Neuron (in vitro differentiated cells): ENCODE measurements around the gene SH3D21.

Experiments
- H2AFZ ChIP-seq: one replicate; pipeline ENCODE4 v1.6.1; 2013; ENCODE audit warnings: low read depth, mild to moderate bottlenecking, inconsistent platforms, low read length, moderate library complexity
- H3K27me3 ChIP-seq: one replicate; pipeline ENCODE4 v1.6.1; 2013; ENCODE audit warnings: low read length; ENCODE audit not compliant: insufficient read depth
- H3K36me3 ChIP-seq: one replicate; pipeline ENCODE4 v1.6.1; 2013; ENCODE audit warnings: low read length; ENCODE audit not compliant: insufficient read depth
- H3K4me1 ChIP-seq: one replicate; pipeline ENCODE4 v1.6.1; 2013; ENCODE audit warnings: low read length; ENCODE audit not compliant: insufficient read depth
- H3K4me3 ChIP-seq: 2 replicates; pipeline ENCODE4 v1.5.1; 2013; ENCODE audit warnings: mild to moderate bottlenecking, low read length, moderate library complexity
- H3K9me3 ChIP-seq: one replicate; pipeline ENCODE4 v1.6.1; 2013; ENCODE audit warnings: low read length

SH3D21 gene

DNA sequence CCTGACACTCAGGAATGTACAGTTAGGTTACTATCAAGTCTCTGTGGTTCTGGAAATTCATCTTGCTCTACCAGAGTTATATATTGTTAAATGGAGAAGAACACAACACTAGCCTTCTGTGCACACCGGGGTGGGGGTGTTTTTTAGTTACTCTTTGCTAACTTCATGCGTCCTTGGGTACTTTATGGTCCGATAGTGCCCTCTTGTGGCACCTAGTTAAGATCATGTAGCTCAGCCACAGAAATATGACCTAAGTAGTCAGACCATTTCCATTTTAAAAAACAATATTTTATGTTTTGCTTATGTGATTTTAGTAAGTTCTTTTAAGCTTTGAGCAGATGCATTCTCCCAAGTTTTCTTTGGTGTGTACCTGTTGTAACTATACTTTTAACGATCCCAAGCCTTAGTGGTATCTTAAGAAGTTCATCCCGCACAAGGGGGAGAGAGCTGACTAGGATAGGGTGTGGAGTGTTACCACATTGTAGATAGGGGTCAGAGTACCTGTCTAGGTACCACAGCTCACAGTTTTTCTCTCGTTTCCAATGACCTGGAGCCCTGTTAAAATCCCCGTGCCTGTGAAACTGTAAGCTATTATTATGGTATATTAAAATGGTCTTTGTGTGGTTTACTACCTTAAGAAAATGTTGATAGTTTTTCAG, 20.6 kb upstream of the SH3D21 start:
- no peaks in the 10 kb centered on the region for H3K9me3 ChIP-seq
- no peak overlapping the region for H2AFZ ChIP-seq
- H3K4me3 ChIP-seq = no peak overlapping the region
- no peaks in the 10 kb centered on the region for H3K4me1 ChIP-seq
- H3K27me3 ChIP-seq = no peaks in the 10 kb centered on the region
- peaks cover 75% of the 10 kb centered on the region for H3K36me3 ChIP-seq

DNA sequence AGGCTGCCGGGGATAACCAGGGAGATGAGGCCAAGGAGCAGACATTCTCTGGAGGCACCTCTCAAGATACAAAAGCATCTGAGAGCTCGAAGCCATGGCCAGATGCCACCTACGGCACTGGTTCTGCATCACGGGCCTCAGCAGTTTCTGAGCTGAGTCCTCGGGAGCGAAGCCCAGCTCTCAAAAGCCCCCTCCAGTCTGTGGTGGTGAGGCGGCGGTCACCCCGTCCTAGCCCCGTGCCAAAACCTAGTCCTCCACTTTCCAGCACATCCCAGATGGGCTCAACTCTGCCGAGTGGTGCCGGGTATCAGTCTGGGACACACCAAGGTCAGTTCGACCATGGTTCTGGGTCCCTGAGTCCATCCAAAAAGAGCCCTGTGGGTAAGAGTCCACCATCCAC, 19.4 kb upstream of the SH3D21 start:
- H3K27me3 ChIP-seq = no peaks in the 10 kb centered on the region
- no peak overlapping the region for H2AFZ ChIP-seq
- H3K4me1 ChIP-seq = no peaks in the 10 kb centered on the region
- no peaks in the 10 kb centered on the region for H3K9me3 ChIP-seq
- no peak overlapping the region for H3K4me3 ChIP-seq
- peaks cover 86% of the 10 kb centered on the region for H3K36me3 ChIP-seq

DNA sequence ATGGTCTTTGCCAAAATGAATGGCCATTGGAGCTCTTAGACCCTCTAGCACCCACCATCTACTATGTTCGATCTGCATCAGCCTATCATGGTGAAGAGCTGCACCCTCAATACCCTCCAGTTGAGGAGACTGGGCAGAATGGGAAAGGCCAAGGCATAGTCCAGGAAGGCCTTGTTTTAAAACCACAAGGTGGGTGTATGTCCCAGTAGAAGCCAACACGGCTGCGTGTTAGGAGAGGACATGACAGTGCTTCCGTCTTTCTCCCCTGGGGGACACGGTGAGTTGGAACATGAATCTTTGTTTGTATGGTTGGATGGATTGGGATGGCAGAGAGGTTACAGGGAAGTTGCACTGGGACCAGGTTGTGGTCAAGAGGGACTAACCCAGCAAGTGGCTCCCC, 18.6 kb upstream of the SH3D21 start:
- Histone ChIP-seq H3K27me3 (no peaks in the 10 kb centered on the region), H3K36me3 (peaks cover 91% of the 10 kb centered on the region), H3K9me3 (no peaks in the 10 kb centered on the region), H3K4me3 (no peak overlapping the region), H2AFZ (no peak overlapping the region), H3K4me1 (no peaks in the 10 kb centered on the region)

DNA sequence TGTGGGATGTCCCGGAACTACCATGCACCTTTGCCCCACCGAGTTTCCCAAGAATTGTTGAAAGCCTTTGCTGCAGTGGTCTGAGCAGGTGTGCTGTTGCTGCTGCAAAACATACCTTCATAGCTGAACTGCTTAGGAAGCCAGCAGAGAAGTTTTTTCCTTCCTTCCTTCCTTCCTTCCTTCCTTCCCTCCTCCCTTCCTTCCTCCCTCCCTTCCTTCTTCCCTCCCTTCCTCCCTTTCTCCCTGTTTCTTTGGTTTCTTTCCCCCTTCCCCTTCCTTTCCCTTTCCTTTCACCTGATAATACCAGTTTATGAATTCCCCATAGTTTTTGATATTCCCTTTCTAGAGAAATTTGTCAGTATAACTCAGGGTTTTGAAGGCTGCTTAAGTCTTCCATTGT, 10.8 kb upstream of the SH3D21 start:
- Histone ChIP-seq H3K27me3 (no peaks in the 10 kb centered on the region), H3K9me3 (no peaks in the 10 kb centered on the region), H3K4me3 (no peak overlapping the region), H2AFZ (no peak overlapping the region), H3K4me1 (no peaks in the 10 kb centered on the region), H3K36me3 (peaks cover 77% of the 10 kb centered on the region)

DNA sequence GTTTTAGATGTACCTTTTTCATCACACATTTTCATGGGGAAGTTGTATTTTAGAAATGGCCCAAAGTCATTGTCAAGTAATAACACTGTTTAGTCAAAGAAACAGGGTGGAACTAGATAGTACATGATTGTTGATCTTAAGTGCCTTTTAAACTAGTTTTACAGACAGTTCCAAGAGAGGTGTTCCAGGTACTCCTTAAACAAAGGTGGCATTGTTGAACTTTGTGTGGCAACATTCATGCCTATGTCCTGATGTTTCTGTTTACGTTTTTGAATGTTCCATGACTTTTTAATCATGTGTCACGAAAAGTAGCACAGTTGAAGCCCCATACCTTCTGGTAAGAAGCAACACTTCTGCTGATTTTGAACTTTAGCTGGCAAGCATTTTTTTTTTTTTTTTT, 9.1 kb upstream of the SH3D21 start:
- H2AFZ ChIP-seq = no peak overlapping the region
- H3K4me1 ChIP-seq = no peaks in the 10 kb centered on the region
- H3K4me3 ChIP-seq = no peak overlapping the region
- H3K9me3 ChIP-seq = no peaks in the 10 kb centered on the region
- H3K36me3 ChIP-seq = peaks cover 78% of the 10 kb centered on the region
- no peaks in the 10 kb centered on the region for H3K27me3 ChIP-seq

DNA sequence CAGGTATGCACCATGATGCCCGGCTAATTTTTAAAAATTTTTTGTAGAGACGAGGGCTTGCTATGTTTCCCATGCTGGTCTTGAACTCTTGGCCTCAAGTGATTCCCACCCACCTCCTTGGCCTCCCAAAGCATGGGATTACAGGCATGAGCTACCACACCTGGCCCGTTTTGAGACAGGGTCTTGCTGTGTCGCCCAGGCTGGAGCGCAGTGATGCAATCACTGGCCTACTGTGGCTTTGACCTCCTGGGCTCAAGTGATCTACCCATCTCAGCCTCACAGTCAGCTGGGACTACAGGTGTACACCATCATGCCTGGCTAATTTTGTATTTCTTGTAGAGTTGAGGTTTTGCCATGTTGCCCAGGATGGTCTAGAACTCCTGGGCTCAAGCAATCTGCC, 7.5 kb upstream of the SH3D21 start:
- no peaks in the 10 kb centered on the region for H3K4me1 ChIP-seq
- no peaks in the 10 kb centered on the region for H3K9me3 ChIP-seq
- H3K36me3 ChIP-seq = peaks cover 81% of the 10 kb centered on the region
- H3K27me3 ChIP-seq = no peaks in the 10 kb centered on the region
- H2AFZ ChIP-seq = no peak overlapping the region
- H3K4me3 ChIP-seq = no peak overlapping the region

DNA sequence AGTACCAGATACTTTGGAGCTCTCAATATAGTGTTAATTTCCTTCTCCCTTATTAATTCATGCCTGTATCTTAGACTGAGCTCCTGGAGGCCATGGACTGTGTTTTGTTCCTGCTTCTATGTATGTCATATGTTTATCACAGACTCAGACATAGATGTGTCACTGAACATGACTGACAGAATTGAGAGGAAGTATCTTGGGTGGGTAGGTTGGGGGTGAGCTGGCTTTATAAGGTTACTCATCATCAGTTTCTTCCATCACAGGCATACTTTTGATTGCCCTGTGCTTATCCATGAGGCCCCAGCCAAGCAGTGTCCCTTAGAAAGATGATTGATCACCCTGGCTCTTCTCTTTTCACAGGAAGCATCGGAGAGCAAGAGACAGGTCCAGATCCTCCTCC, 5.6 kb upstream of the SH3D21 start:
- peaks cover 79% of the 10 kb centered on the region for H3K36me3 ChIP-seq
- no peak overlapping the region for H2AFZ ChIP-seq
- no peaks in the 10 kb centered on the region for H3K9me3 ChIP-seq
- H3K4me1 ChIP-seq = peaks cover 3% of the 10 kb centered on the region
- H3K4me3 ChIP-seq = no peak overlapping the region
- no peaks in the 10 kb centered on the region for H3K27me3 ChIP-seq

DNA sequence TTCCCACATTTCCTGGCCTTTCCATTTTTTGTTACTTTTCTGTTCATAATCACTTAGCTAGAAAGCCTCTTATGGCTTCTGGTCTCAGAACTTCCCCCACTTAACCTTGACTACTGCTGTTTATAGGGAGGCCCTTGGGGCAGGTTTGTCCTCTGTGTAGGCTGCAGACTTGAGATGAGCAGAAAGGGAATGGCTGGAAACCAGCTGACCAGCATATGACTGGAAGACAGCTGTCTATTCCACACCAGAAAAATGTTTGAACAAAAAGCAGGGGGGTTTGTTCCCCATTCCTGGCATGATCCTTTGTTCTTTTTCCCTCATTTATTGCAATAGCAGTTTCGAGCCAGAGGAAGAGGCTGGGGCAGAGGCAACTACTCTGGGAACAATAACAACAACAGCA, 4.9 kb upstream of the SH3D21 start:
- H3K9me3 ChIP-seq = no peaks in the 10 kb centered on the region
- H3K27me3 ChIP-seq = no peaks in the 10 kb centered on the region
- no peak overlapping the region for H3K4me3 ChIP-seq
- H2AFZ ChIP-seq = no peak overlapping the region
- H3K4me1 ChIP-seq = peaks cover 3% of the 10 kb centered on the region
- H3K36me3 ChIP-seq = peaks cover 77% of the 10 kb centered on the region

DNA sequence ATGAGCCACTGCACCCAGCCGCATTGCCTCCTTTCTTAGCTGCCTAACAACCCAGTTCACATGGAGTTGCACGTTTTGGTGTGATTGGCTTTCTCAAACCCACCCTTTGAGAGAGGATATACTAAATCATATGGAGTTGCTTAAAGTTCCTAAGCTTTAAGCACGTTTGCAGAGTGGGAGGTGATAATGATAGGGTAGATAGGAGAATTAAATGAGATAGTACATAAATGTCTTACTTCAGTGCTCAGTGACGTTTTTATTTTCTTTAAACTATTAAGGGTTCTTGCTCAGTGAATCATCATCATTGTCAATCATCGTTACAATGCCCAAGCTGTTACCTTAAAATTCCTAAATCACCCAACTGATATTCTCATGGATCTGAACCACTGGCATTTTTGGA, 2.9 kb upstream of the SH3D21 start:
- H2AFZ ChIP-seq = no peak overlapping the region
- H3K4me1 ChIP-seq = peaks cover 3% of the 10 kb centered on the region
- H3K36me3 ChIP-seq = peaks cover 74% of the 10 kb centered on the region
- H3K27me3 ChIP-seq = no peaks in the 10 kb centered on the region
- no peaks in the 10 kb centered on the region for H3K9me3 ChIP-seq
- no peak overlapping the region for H3K4me3 ChIP-seq

DNA sequence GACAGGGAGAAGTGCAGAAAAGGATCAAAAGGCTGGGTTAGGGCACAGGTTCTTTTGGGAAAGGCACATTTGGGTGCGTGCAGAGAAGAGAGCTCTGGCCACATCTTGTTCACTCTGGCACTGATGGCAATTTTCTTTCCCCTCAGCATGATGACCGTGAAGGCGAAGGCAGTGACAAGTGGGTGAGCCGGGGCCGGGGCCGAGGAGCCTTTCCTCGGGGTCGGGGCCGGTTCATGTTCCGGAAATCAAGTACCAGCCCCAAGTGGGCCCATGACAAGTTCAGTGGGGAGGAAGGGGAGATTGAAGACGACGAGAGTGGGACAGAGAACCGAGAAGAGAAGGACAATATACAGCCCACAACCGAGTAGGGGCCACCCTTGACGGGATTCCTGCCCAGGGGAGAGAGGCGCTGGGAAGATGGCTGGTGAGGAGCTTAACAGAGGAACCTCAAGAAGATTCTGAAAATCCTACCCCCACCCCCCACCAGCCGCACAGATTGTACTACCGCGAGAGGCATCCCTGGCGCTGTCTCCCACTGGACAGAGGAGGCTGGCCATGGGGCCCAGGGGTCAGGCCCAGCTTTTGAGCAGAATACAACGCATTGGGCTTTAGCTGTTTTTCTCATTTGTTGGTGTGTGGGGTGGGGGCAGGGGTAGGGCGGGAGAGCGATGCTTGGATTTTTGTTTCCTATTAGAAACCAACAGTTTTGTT, 2.4 kb upstream of the SH3D21 start:
- Histone ChIP-seq H3K4me1 (peaks cover 3% of the 10 kb centered on the region), H3K4me3 (no peak overlapping the region), H3K27me3 (no peaks in the 10 kb centered on the region), H3K36me3 (peaks cover 71% of the 10 kb centered on the region), H3K9me3 (no peaks in the 10 kb centered on the region), H2AFZ (no peak overlapping the region)

DNA sequence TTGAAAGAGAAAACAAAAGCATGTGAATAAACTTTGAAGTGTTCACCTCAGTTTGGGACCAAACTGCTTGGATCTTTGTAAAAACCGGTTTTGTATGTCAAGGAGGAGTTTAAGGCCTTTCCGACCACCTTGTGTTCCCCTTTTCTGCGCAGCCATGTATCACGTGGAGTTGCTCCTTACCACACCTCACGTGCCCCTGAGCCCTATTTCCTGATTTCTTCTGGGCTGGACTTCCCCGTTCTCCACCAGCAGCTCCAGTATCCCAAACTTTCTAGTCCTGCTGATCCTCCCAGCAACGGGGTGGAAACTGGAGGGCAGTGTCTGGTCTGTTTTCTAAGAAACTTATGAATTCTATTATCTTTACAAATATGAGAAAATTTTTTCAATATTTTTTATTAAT, 1.6 kb upstream of the SH3D21 start:
- Histone ChIP-seq H3K9me3 (no peaks in the 10 kb centered on the region), H3K36me3 (peaks cover 76% of the 10 kb centered on the region)

DNA sequence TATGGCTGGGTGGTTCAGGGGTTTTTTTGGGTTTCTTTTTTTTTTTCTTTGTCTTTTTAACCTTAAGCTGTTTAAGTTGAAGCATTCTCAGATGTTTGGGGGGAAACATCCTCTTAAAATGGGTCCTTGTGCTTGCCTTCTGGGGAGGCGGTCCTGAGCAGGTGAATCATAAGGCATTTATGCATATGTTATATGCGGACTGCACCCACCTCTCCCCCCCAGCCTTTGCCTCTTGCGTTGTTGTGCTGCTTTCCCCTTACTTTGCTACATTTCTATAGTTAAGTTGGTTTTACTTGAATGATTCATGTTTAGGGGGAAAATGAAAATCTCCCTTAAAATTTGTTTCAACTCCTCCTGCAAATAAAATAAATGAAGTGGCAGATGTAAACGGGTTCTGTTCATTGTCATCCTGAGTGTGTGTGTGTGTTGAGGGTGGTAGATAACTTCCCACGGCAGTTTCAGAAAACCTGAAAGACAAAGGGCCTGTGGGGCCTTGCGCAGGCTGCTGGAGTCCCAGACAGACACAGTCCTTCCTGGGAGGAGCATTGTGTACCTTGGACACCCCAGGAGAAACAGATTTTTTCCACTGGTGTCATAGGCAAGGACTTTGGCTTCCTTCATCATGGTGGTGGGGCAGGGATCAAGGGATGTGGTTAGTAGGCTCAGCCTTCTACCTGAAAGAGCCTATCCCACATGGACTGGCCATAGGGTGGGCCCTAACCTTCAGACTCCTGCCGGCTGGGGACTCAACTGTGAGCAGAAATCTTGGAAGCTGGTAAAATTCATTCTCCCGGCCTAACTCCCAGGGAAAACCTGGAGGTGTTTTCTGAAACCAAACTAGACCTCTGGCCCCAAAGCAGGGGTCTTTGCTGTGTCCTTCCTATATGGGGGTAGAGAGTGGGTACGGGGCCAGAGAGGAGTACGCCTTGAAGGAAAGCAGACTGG, 926 bp upstream of the SH3D21 start:
- peaks cover 71% of the 10 kb centered on the region for H3K36me3 ChIP-seq
- H3K9me3 ChIP-seq = no peaks in the 10 kb centered on the region
- H3K4me3 ChIP-seq = no peak overlapping the region
- H2AFZ ChIP-seq = no peak overlapping the region
- H3K4me1 ChIP-seq = peaks cover 3% of the 10 kb centered on the region
- no peaks in the 10 kb centered on the region for H3K27me3 ChIP-seq

More for the DNA sequence above, 1.6 kb upstream of the SH3D21 start:
- Histone ChIP-seq H3K27me3 (no peaks in the 10 kb centered on the region), H2AFZ (no peak overlapping the region), H3K4me1 (peaks cover 3% of the 10 kb centered on the region), H3K4me3 (no peak overlapping the region)

DNA sequence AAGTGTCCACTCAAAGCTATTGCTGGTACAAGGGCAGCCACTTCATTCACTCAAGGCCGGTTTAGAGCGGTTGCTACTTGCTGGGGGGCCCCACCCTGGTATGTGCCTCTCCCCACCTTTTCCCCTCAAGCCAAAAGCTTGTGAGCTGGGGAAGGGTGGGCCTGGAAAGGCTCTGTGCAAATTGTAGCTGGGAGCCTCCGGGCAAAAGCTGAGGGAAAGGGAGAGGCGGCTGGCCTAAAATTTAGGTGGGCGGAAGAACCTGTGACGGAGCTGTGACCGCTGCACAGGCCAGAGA, 306 bp upstream of the SH3D21 start:
- Histone ChIP-seq H2AFZ (no peak overlapping the region), H3K4me1 (peaks cover 3% of the 10 kb centered on the region), H3K27me3 (no peaks in the 10 kb centered on the region), H3K9me3 (no peaks in the 10 kb centered on the region), H3K36me3 (peaks cover 68% of the 10 kb centered on the region), H3K4me3 (no peak overlapping the region)
